Psoas muscle (tissue), 8 donors: ENCODE measurements around the gene ALDOB. TPM values are rescaled to one million over a fixed set of nuclear protein-coding genes. Genes with fewer than 3 reads are reported as not detected.

Experiments
- ATAC-seq, 4 donors: fragments of 200-7000 bp; cut with Tn5 transposase; one replicate each; pipeline ENCODE4 v1.9.1; 2020; ENCODE audit warnings: moderate library complexity in 3 of 4, mild to moderate bottlenecking in 2 of 4
- DNase-seq, 2 donors: peaks; one replicate each; pipeline ENCODE4 v3.0.0-alpha.2; 2020
- H3K27ac ChIP-seq: fragments of 200-600 bp; one replicate; pipeline ENCODE4 v1.8.0; 2022
- H3K27me3 ChIP-seq, 3 donors: fragments of 200-600 bp in 1 of 3; one replicate each; pipeline versions ENCODE4 v1.6.1 to v1.8.0; 2013 to 2022; ENCODE audit warnings: low read length in 2 of 3, mild to moderate bottlenecking in 2 of 3, moderate library complexity in 1 of 3; ENCODE audit not compliant: insufficient read depth in 3 of 3
- H3K36me3 ChIP-seq, 2 donors: fragments of 200-600 bp in 1 of 2; one replicate each; pipeline versions ENCODE4 v1.6.1 to v1.8.0; 2013 to 2022; ENCODE audit warnings: low read depth in 1 of 2, mild to moderate bottlenecking in 1 of 2, moderate library complexity in 1 of 2; ENCODE audit not compliant: insufficient read depth in 1 of 2
- H3K4me1 ChIP-seq: fragments of 200-600 bp; one replicate; pipeline ENCODE4 v1.8.0; 2022
- H3K4me3 ChIP-seq: fragments of 200-600 bp; one replicate; pipeline ENCODE4 v1.8.0; 2022; ENCODE audit warnings: mild to moderate bottlenecking
- H3K9me3 ChIP-seq: fragments of 200-600 bp; one replicate; pipeline ENCODE4 v1.8.0; 2022
- CTCF ChIP-seq: fragments of 200-600 bp; IDR thresholded peaks from one replicate; pipeline ENCODE4 v1.8.0; 2022; ENCODE audit warnings: antibody characterized with exemption
- WGBS, 3 donors: extraction: QIAGEN DNeasy Blood & Tissue Kit; methylation state at CpG; one replicate each; pipeline versions ENCODE4 v1.1.6 to v1.1.7; 2013; 5-methylcytosine and 5-hydroxymethylcytosine counted together
- intact Hi-C, 2 donors: fragments of 100-400 bp; cut with DNase I; formaldehyde crosslinking; loops; one replicate each; pipeline versions ENCODE4 v1.11.0 to v1.14.2; 2022
- polyA plus RNA-seq, 3 donors: library from polyadenylated mRNA; stranded (reverse); fragments of 200-250 nt; gene quantifications; one replicate each; pipeline ENCODE4 v1.2.3, GENCODE V29; 2013
- total RNA-seq, 4 donors: library from RNA; stranded (reverse); fragmentation: NEBNext Ultra II Directional in 2 of 4; extraction: Animal tissue kit (Norgen Biotek cat#: 25700) in 2 of 4; gene quantifications; one replicate each; pipeline versions ENCODE4 v1.2.1 to v1.2.4, GENCODE V29; 2021 to 2023
- donor health status: healthy with polysubstance abuse.
- donor health status: DM: no; HTN: no; CAD: no; lungs with moderate emphysema.
- donor health status: Bipolar disorder and iron deficiency.
- donor health status: healthy.
- donor health status: DM: yes; HTN: yes; CAD: no.
- donor health status: DM: no; HTN: no; CAD: no.
- donor health status: DM: no; HTN: no; CAD: no.
- donor health status: DM: yes; HTN: yes; CAD: no.

The ALDOB gene
- total and polyA plus RNA-seq, 7 donors = 0.26 to 4.3 (median 0.48) TPM; not detected in 2

- H3K27ac ChIP-seq = no peak overlapping the region
- H3K4me3 ChIP-seq = no peak overlapping the region
- peaks cover 23% of the 10 kb centered on the region for H3K4me1 ChIP-seq
- H3K27me3 ChIP-seq = no peaks in the 10 kb centered on the region
- H3K36me3 ChIP-seq = peaks cover 46 to 87% of the 10 kb centered on the region in 2 donors
- TF ChIP-seq CTCF = no peak
- intact Hi-C loops = no loop called here
- WGBS, 3 donors = 94 to 95% (median 95%) methylated on average over 9 of the region's 9 CpGs
- ATAC-seq (no peak), DNase-seq (no peak)
- peaks cover 47% of the 10 kb centered on the region for H3K9me3 ChIP-seq
These were observed 31.9 kb downstream of the ALDOB start for GRCh38 chr9:101403516-101404285.

- TF ChIP-seq CTCF = no peak
- H3K4me3 ChIP-seq = peak overlapping the region; percentile 81
- WGBS, 3 donors = 21 to 27% (median 26%) methylated on average over 5 of the region's 5 CpGs
- peak overlapping the region; percentile 88 for H3K27ac ChIP-seq
- no peaks in the 10 kb centered on the region for H3K27me3 ChIP-seq
- ATAC-seq = no peak
- peaks cover 26 to 53% of the 10 kb centered on the region in 2 donors for H3K36me3 ChIP-seq
- peaks cover 38% of the 10 kb centered on the region for H3K4me1 ChIP-seq
- peaks cover 11% of the 10 kb centered on the region for H3K9me3 ChIP-seq
- DNase-seq = peak in 1 of 2 donors; percentile 40
- intact Hi-C loops = no loop called here
These were observed 35.5 kb downstream of the ALDOB start for GRCh38 chr9:101400120-101400519.

GRCh38 chr9:101399643-101399970 lies 36.0 kb downstream of the ALDOB start:
- Histone ChIP-seq H3K4me1 (peaks cover 39% of the 10 kb centered on the region), H3K27me3 (no peaks in the 10 kb centered on the region), H3K36me3 (peaks cover 26 to 48% of the 10 kb centered on the region in 2 donors), H3K27ac (peak overlapping the region; percentile 88), H3K4me3 (peak overlapping the region; percentile 81), H3K9me3 (peaks cover 6% of the 10 kb centered on the region)
- 0 to 4% (median 0%) methylated on average over 2 of the region's 2 CpGs for WGBS, 3 donors
- ATAC-seq = peak in 2 of 4 donors; percentile 46 to 73
- intact Hi-C loops = loop anchor here in 1 of 2 donors (2.0 to 10.0 kb wide), 3 partner anchors 133 to 1295 kb away; partner anchors contain the start of genes RNF20 and TEX10
- no peak for TF ChIP-seq CTCF
- DNase-seq = no peak

- DNase-seq (peak in 1 of 2 donors; percentile 16), ATAC-seq (peak in 2 of 4 donors; percentile 16 to 58)
- H3K36me3 ChIP-seq = peaks cover 26 to 43% of the 10 kb centered on the region in 2 donors
- peak overlapping the region; percentile 81 for H3K4me3 ChIP-seq
- no peaks in the 10 kb centered on the region for H3K27me3 ChIP-seq
- intact Hi-C loops = loop anchor here in 1 of 2 donors (2.0 to 10.0 kb wide), 3 partner anchors 134 to 1294 kb away; partner anchors contain the start of genes RNF20 and TEX10
- H3K27ac ChIP-seq = peak overlapping the region; percentile 88
- 0 to 1% (median 1%) methylated on average over 27 to 28 of the region's 28 CpGs for WGBS, 3 donors
- no peak for TF ChIP-seq CTCF
- peaks cover 39% of the 10 kb centered on the region for H3K4me1 ChIP-seq
- peaks cover under 1% of the 10 kb centered on the region for H3K9me3 ChIP-seq
These were observed 36.5 kb downstream of the ALDOB start for GRCh38 chr9:101398930-101399642.
